PC-3 (cell line): ENCODE results near the gene ZNF561. TPM values are rescaled to one million over a fixed set of nuclear protein-coding genes. Genes with fewer than 3 reads are reported as not detected.

ENCODE experiments used
- ATAC-seq: fragments of 200-7000 bp; cut with Tn5 transposase; 2 replicates; pipeline ENCODE4 v1.9.1; 2020; ENCODE audit warnings: mild to moderate bottlenecking, moderate library complexity
- Bru-seq: library from RNA; stranded (reverse); fragments of 400-500 nt; gene quantifications from one replicate; lab custom pipeline; 2021; lab: Mats Ljungman, UMichigan
- BruChase-seq, 2 experiments: library from RNA; stranded (reverse); fragments of 400-500 nt; gene quantifications; one replicate each; lab custom pipeline; 2021; lab: Mats Ljungman, UMichigan
- BruUV-seq: library from RNA; stranded (reverse); fragments of 400-500 nt; replicated peaks from 2 replicates; lab custom pipeline; 2021; lab: Mats Ljungman, UMichigan
- CTCF ChIA-PET: fragments of 300-600 bp; sonication (Branson Sonifier 250); formaldehyde crosslinking; loops from one replicate; lab custom pipeline; 2022; ENCODE audit warnings: antibody characterized with exemption; lab: Charles Lee
- POLR2A ChIA-PET: fragments of 300-600 bp; sonication (Branson Sonifier 250); formaldehyde crosslinking; loops from one replicate; lab custom pipeline; 2022; ENCODE audit warnings: antibody characterized with exemption; ENCODE audit not compliant: unreplicated experiment; lab: Charles Lee
- DNase-seq: peaks from one replicate; pipeline ENCODE4 v3.0.0-alpha.2; 2015
- H2AFZ ChIP-seq: fragments of 300-600 bp; sonication (generic); 2 replicates; pipeline ENCODE4 v1.6.0; 2016; ENCODE audit warnings: antibody characterized with exemption, low read length
- H3F3A ChIP-seq: fragments of 300-600 bp; sonication (generic); one replicate; pipeline ENCODE4 v1.6.0; 2017; ENCODE audit warnings: antibody characterized with exemption, low read length, control low read depth, mild to moderate bottlenecking; ENCODE audit not compliant: unreplicated experiment
- H3K27ac ChIP-seq: fragments of 300-600 bp; sonication (generic); 2 replicates; pipeline ENCODE4 v1.5.1; 2016; ENCODE audit warnings: mild to moderate bottlenecking, low read length
- H3K27me3 ChIP-seq: fragments of 300-600 bp; sonication (generic); 2 replicates; pipeline ENCODE4 v1.6.1; 2016; ENCODE audit warnings: low read length, mixed read lengths
- H3K36me3 ChIP-seq: fragments of 300-600 bp; sonication (generic); 2 replicates; pipeline ENCODE4 v1.6.1; 2016; ENCODE audit warnings: low read depth, mixed run types, low read length, mixed read lengths
- H3K4me1 ChIP-seq: fragments of 300-600 bp; sonication (generic); 2 replicates; pipeline ENCODE4 v1.5.1; 2016; ENCODE audit warnings: low read length; ENCODE audit not compliant: insufficient read depth
- H3K4me2 ChIP-seq: fragments of 300-600 bp; sonication (generic); 2 replicates; pipeline ENCODE4 v1.6.0; 2016; ENCODE audit warnings: low read length
- H3K4me3 ChIP-seq: fragments of 300-600 bp; sonication (generic); 2 replicates; pipeline ENCODE4 v1.5.1; 2016; ENCODE audit warnings: mild to moderate bottlenecking, low read length, mixed read lengths
- H3K79me2 ChIP-seq: fragments of 300-600 bp; sonication (generic); 2 replicates; pipeline ENCODE4 v1.6.1; 2017; ENCODE audit warnings: low read length, mixed read lengths
- H3K9ac ChIP-seq: fragments of 300-600 bp; sonication (generic); 2 replicates; pipeline ENCODE4 v1.6.0; 2016; ENCODE audit warnings: mild to moderate bottlenecking, low read length
- H3K9me2 ChIP-seq: fragments of 300-600 bp; sonication (generic); replicated peaks from 2 replicates; pipeline ENCODE4 v1.6.1; 2016; ENCODE audit warnings: mixed run types, low read length, mixed read lengths
- H3K9me3 ChIP-seq: fragments of 300-600 bp; sonication (generic); 2 replicates; pipeline ENCODE4 v1.6.1; 2016; ENCODE audit warnings: low read length, mixed read lengths
- H4K20me1 ChIP-seq: fragments of 300-600 bp; sonication (generic); 2 replicates; pipeline ENCODE4 v1.6.1; 2016; ENCODE audit warnings: low read length, mixed read lengths
- CTCF ChIP-seq: fragments of 300-600 bp; sonication (generic); conservative IDR thresholded peaks from 2 replicates; pipeline ENCODE4 v1.5.1; 2017; ENCODE audit warnings: antibody characterized with exemption, low read depth, mild to moderate bottlenecking, low read length
- EZH2 ChIP-seq: fragments of 300-600 bp; sonication (generic); IDR thresholded peaks from one replicate; pipeline ENCODE4 v1.6.1; 2017; ENCODE audit warnings: antibody characterized with exemption, mild to moderate bottlenecking, low read length; ENCODE audit not compliant: unreplicated experiment
- EZH2phosphoT487 ChIP-seq: fragments of 300-600 bp; sonication (generic); IDR thresholded peaks from 2 replicates; pipeline ENCODE4 v1.6.1; 2018; ENCODE audit warnings: mild to moderate bottlenecking, antibody characterized with exemption, low read length, borderline replicate concordance
- intact Hi-C: fragments of 100-400 bp; cut with micrococcal nuclease; formaldehyde crosslinking; loops from 2 replicates; pipeline ENCODE4 v1.9.0; 2023
- long read RNA-seq: library from polyadenylated mRNA; unstranded; transcript quantifications from one replicate; pipeline ENCODE4 v2.0.0, GENCODE V29; 2021; ENCODE audit not compliant: unreplicated experiment
- total RNA-seq: library from RNA; depleted of rRNA; stranded (reverse); fragments of >200 nt; gene quantifications from 2 replicates; pipeline ENCODE4 v1.2.3, GENCODE V29; 2014; rRNA removed

ZNF561 gene
- total RNA-seq (20.1 and 23.3 TPM in 2 replicates), Bru-seq, nascent RNA (percentile 85 among the genes with signal in this experiment), BruChase-seq, experiment 1, labeled RNA remaining after a 6-hour chase (percentile 89 among the genes with signal in this experiment), BruChase-seq, experiment 2, labeled RNA remaining after a 2-hour chase (percentile 93 among the genes with signal in this experiment)
- long read RNA-seq, full-length matches to known transcripts, result 6 of 17 reads
- long read RNA-seq, partial matches to known transcripts, result 0 of 17 reads
- long read RNA-seq, other reads (novel, unspliced or antisense), result 11 of 17 reads

DNA sequence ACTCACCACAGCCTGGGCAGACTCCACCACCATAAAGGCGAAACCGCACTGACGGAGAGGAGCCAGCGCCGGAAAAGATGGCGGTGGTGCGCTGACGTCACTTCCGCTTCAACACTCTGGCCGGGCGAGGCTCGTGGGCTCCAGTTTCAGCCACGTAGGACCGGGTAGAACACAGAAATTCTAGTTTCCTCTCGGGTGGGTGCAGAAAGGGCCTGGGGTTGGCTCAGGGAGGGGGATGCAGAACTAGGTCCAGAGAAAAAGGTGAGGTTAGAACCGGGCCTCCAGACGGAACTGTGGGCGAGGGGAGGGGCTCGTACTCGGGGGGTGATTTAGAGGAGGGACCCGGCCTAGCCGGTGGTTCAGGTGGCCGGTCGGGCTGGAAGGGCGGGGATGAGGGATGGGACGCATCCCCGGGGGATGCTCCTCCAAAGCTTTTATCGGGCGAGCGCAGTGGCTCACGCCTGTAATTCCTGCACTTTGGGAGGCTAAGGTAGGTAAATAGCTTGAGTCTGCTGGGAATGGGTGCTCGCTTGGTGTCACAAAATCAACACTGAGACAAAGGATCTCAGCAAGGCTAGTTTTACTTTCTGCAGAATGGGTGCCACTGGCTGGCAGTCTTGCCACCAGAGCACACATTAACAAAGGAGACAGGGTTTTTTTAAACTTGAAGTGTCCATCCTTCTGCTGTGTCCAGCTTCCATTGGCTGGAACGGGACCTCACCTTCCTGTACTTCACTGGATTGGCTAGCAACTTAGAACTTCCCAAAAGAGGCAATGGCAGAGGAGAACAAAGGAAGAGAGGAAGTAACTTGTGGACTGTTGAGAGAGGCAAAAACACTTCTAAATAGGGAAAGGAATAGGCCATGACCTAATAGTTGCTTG lies at the start of gene ZNF561:
Gene ZNF561 (minus strand): TSS at position 77 of the 882 bp plus-strand sequence. CDS start 1,776 bp downstream, outside the sequence.
- H3K36me3 ChIP-seq, result peaks cover 28% of the 10 kb centered on the region
- no peaks in the 10 kb centered on the region for H3K4me1 ChIP-seq
- peaks cover 5% of the 10 kb centered on the region; the same call in 1 of the 2 replicates for H3K9me3 ChIP-seq
- DNase-seq, result peak; percentile 79
- intact Hi-C loops, result no loop called here
- H3K27me3 ChIP-seq, result no peaks in the 10 kb centered on the region
- CTCF ChIA-PET, result no interaction called here
- H3K4me3 ChIP-seq, result peak within 1 kb of the TSS; percentile 86
- peaks cover 16% of the 10 kb centered on the region for H3K79me2 ChIP-seq
- peak within 1 kb of the TSS; percentile 79 for H3K4me2 ChIP-seq
- peak; percentile 83 for ATAC-seq
- peak within 1 kb of the TSS; percentile 87 for H3K9ac ChIP-seq
- peak within 1 kb of the TSS; percentile 73 for H3K27ac ChIP-seq
- H4K20me1 ChIP-seq, result no peaks in the 10 kb centered on the region
- TF ChIP-seq EZH2phosphoT487, result no peak
- no peak for TF ChIP-seq CTCF
- no peak for TF ChIP-seq EZH2
- H3K9me2 ChIP-seq, result no peaks in the 10 kb centered on the region
- H2AFZ ChIP-seq, result peak within 1 kb of the TSS; percentile 82
- POLR2A ChIA-PET, result no interaction called here
- H3F3A ChIP-seq, result no peaks in the 10 kb centered on the region
- BruUV-seq, result TSS peak; percentile 98

GRCh38 chr19:9668544-9668943 lies 47.5 kb upstream of the ZNF561 start:
- Histone ChIP-seq H2AFZ (no peak overlapping the region), H4K20me1 (no peaks in the 10 kb centered on the region), H3F3A (no peaks in the 10 kb centered on the region), H3K4me2 (no peak overlapping the region), H3K4me3 (no peak overlapping the region), H3K27me3 (no peaks in the 10 kb centered on the region), H3K4me1 (no peaks in the 10 kb centered on the region), H3K9me2 (no peaks in the 10 kb centered on the region), H3K9me3 (peaks cover 56% of the 10 kb centered on the region), H3K27ac (no peak overlapping the region), H3K36me3 (peaks cover 81% of the 10 kb centered on the region), H3K9ac (no peak overlapping the region), H3K79me2 (peaks cover 100% of the 10 kb centered on the region)
- TF ChIP-seq CTCF, result no peak
- TF ChIP-seq EZH2phosphoT487, result no peak
- TF ChIP-seq EZH2, result no peak
- intact Hi-C loops, result no loop called here
- DNase-seq, result no peak
- CTCF ChIA-PET, result no interaction called here
- BruUV-seq, result no TSS peak
- POLR2A ChIA-PET, result no interaction called here
- ATAC-seq, result no peak
